RPMI7951 (cell line): ENCODE results near the gene ADAMTS8. TPM values are rescaled to one million over a fixed set of nuclear protein-coding genes. Genes with fewer than 3 reads are reported as not detected.

Experiments used
- DNase-seq: peaks from one replicate; pipeline ENCODE4 v3.0.0-alpha.2; 2012; ENCODE audit warnings: low read depth
- total RNA-seq: library from RNA; depleted of rRNA; stranded (reverse); fragments of >200 nt; shearing (Covaris generic); gene quantifications from 2 replicates; pipeline ENCODE4 v1.2.3, GENCODE V29; 2014; rRNA removed

ADAMTS8 gene
- total RNA-seq, 1 experiment from 2014 or later: not detected

- no peak for DNase-seq
Measured at GRCh38 chr11:130396965-130397364, 31.4 kb downstream of the ADAMTS8 start.

GRCh38 chr11:130394615-130395014 lies 33.8 kb downstream of the ADAMTS8 start:
- DNase-seq: no peak

GRCh38 chr11:130391711-130392110 lies 36.7 kb downstream of the ADAMTS8 start:
- no peak for DNase-seq

- DNase-seq: peak; percentile 51
Measured at GRCh38 chr11:130390071-130390758, 38.2 kb downstream of the ADAMTS8 start.

- no peak for DNase-seq
Measured at GRCh38 chr11:130389335-130389935, 39.0 kb downstream of the ADAMTS8 start.

- no peak for DNase-seq
Measured at GRCh38 chr11:130388607-130389205, 39.7 kb downstream of the ADAMTS8 start.

GRCh38 chr11:130386056-130386455 lies 42.4 kb downstream of the ADAMTS8 start:
- no peak for DNase-seq

- peak; percentile 88 for DNase-seq
Measured at GRCh38 chr11:130383344-130384211, 44.8 kb downstream of the ADAMTS8 start.

GRCh38 chr11:130381317-130381716 lies 47.1 kb downstream of the ADAMTS8 start:
- no peak for DNase-seq

GRCh38 chr11:130380778-130381177 lies 47.6 kb downstream of the ADAMTS8 start:
- no peak for DNase-seq

- DNase-seq: no peak
Measured at GRCh38 chr11:130379276-130379675, 49.1 kb downstream of the ADAMTS8 start.

GRCh38 chr11:130370845-130371590 lies 57.4 kb downstream of the ADAMTS8 start:
- DNase-seq: no peak

GRCh38 chr11:130369713-130370112 lies 58.7 kb downstream of the ADAMTS8 start:
- DNase-seq: peak; percentile 31

GRCh38 chr11:130369141-130369691 lies 59.2 kb downstream of the ADAMTS8 start:
- DNase-seq: peak; percentile 6

- DNase-seq: no peak
Measured at GRCh38 chr11:130359419-130359818, 69.0 kb downstream of the ADAMTS8 start.

GRCh38 chr11:130358398-130358797 lies 70.0 kb downstream of the ADAMTS8 start:
- DNase-seq: no peak

Other genes with a start within 250 kb of the ADAMTS8 start
- 18.4 and 19.6 TPM in 2 replicates for gene ZBTB44, start 113.7 kb downstream of the ADAMTS8 start, total RNA-seq
- 2.3 and 2.5 TPM in 2 replicates for gene ADAMTS15, start 20.0 kb upstream of the ADAMTS8 start, total RNA-seq